SIG-M5 treated with dmso at 0.1 percent for 504 hours (cell line): ENCODE measurements around the gene DLGAP1.

Experiments
- DNase-seq: peaks from one replicate; lab custom pipeline; 2025; ENCODE audit not compliant: unreplicated experiment; lab: John Stamatoyannopoulos, UW

Gene DLGAP1

DNA sequence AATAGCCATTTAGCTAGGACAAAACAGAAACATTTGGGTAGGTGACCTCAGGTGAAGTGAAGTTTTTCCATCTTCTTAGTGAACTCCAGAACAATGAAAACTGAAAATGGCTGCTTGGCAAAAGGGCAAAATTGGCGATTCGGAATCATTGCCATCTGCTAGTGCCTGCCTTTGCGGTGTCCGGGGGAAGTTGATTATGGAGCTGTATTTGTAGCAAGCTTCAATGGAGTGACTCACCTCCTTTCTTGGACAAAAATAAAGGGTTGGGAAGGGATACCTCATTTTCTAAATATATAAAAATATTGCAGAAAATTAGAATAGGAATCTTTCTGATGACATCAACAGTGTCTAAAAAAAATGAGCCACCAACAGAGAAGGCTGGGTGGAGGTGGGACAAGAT lies 544.6 kb downstream of the DLGAP1 start:
- DNase-seq, result no peak

DNA sequence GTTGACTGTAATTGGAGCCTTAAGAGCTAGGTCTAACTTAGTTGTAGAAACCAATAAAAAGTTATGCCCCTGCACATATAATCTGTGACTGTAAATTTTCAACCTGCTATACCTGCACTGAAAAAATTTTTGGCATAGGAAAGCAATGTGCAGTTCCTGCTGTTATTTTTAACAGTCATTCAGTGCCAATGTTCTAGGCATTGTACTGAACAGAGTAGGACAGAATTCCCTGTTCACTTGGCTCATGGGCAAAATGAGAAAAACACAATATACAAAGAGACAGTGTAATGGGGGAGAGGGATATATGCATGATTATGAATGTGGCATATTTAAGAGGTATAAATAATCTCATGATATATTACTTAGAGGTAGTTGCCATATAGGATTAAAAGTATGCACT lies 547.2 kb downstream of the DLGAP1 start:
- DNase-seq, result no peak

DNA sequence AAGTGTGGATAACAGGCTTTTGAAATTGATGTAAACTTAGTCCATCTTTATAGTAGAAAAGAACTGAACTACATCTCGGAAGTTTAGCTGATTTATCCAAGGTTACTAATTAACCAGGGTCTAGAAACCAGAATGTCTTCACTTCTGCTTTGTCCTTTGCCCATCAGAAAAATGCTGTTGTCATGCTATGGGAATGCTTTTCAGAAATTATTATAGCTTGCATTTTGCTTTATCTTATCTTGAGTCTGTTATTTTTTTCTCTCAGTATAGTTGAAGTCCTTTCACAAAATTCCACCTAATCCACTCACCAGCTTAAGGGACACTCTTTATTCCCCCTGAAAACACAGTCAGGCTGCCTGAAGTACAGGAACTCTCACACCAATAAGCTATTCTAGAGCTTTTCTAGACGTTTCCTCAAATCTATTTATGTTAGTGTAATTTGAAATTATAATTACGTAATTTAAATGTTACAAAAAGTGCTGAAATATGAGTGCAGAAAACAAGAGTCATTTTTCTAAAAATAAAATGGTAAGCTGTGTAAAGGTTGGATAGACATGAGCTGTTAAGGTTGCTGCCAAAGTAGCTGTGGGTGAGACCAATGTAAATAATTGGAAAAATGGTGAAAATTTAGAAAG lies 548.9 kb downstream of the DLGAP1 start:
- DNase-seq, result no peak

DNA sequence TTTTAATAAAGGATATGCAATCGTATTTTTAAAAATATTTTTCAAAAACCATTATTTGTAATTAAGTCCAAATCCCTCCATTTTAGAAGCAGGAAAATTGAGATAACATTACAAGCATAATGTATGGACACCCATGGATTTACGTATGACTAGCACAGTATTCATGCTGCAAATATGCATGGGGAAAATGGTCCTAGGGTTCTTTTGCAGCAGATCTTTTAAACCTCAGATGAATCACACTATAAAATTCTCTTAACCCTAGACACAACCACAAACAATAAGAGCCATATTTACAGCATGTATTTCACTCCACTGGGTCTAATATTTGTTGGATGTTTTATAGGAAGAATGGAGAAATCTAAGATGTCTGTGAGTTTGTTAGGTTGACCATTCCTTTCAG lies 551.8 kb downstream of the DLGAP1 start:
- DNase-seq, result no peak

DNA sequence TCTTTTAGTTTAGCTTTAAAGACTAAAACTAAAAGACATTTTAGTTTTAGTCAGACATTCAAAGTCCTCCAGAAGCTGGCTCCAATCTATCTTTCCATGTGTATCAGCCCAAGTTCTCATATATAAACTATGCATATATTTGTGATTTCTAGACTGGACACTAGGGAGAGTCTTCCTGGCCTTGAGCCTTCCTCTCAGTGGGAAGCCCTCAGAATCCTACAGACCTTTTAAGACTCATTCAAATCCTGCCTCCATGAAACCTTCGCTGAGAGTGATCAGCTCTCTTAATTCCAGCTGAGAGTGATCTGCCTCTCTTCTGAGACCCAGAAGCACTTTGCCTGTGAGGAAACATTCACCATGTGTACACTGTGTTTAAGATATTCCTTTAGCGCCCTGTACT lies 552.4 kb downstream of the DLGAP1 start:
- no peak for DNase-seq

DNA sequence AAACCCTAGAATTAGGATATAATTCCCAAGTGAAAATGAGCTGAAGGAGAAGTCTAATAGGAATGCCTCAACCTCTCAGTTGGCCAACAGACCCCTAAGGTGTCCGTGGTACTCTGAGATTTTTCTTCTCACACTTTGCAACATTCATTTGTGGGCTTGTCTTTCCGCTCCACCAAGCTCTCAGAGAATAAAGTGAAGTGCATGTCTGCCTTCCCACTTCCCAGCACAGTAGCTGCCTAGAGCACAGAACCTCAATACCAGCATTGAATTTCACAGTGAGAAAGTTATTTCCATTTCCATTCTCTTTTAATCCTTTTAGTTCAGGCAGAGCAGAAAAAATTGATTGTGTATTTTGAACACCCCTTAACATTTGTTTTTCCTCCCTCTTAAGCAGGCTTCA lies 553.3 kb downstream of the DLGAP1 start:
- DNase-seq, result no peak

DNA sequence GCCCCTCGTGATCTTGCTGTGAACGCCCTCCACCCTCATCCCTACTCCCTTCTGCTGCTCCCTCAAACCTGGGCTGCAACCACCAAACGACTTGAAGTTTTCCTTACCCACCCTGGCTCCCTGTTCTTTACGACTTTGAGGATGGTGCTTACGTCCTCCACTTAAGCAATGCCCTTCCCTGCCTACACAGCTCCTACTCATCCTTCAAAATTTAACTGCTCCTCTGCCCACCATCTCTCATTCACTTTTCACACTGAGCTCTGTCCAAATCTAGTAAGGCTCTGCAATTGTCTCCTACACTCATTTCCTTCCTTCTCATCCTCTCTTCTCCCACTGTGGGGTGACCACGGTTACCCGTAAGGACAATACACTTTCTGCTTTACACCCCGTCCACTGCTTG lies 554.1 kb downstream of the DLGAP1 start:
- no peak for DNase-seq

DNA sequence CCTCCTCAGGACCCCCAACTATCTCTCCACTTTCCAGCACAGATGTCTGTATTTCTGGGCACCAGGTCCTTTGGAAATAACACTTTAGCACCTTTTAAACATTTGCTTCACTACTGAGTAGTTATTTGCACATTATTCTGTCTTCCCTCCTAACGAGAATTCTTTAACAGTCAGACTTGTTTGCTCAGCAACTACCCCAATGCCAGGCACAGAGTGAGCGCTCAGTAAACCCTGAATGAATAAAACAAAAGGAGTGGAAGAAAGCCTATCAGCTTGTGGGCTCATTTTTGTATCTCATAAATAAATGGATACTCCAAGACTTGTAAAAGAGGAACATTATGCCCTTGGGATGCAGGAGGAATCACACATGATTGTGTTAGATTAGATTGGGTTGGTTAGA lies 554.8 kb downstream of the DLGAP1 start:
- DNase-seq, result no peak

DNA sequence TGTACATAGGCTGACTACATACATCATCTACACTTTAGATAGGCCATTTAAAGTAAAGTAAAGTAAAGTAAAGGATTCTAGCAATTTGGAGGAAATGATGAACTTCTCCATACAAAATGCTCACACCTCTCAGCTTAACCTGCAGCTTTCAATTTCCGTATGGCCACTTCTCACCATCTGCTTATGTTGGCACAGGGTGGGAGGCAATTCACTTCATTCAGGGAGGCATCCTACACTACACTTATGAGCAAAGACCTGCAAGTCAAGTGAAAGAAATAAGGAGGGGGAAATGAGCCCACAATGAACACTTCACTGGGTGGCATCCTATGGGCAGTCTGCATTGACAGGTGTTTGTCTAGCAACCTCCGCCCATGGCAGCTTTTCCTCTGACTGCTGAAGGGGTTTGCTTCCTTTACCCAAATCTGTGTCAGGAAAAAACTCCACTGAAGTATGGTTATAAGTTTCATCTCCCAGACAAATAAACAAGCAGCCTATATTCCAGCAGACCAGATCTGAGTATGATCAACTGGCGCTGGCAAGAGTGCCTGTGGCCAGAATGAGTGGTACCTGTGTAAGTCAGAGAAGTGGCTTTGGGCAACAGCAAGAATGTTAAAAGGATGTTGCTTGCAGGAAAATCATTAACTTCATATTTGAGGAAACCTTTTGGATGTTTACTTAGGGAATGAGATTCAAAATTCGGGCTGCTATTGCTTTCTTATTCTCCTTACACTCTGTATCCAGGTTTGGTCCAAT lies 556.1 kb downstream of the DLGAP1 start:
- DNase-seq, result no peak

DNA sequence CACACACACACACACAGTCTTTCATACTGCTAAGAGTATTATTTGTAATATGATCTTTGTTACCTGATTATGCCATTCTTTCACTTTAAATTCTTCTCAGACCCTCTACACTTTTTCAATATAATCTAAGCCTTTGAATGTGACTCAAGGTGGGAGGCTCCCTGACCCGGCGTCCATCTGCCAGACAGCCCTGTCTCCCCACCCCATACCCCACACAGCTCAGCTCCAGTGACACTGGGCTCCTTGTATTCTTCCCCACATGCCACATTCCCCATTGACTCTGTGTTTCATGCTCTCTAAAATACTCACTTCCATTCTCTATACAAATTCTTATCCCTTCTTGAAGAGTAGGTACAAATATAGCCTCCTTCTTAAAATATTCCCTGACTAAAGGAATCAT lies 563.0 kb downstream of the DLGAP1 start:
- no peak for DNase-seq

DNA sequence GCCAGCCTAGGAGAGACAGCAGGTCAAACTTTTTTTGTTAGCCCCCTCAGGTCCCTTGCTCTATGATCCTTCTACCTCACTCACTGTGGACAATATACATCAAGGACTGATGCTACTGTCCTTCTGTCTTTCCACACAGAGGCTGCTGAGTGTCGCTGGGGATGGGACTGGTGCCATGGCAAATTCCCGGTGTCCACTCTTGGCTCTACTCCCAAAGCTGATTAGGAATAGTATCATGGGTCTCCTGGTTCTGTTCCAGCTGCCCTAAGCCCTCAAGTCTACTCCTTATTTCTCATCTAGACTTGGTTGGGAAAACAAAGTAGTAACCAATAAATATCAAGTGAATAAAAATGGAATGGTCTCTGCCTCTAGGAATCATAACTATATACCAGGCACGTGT lies 563.9 kb downstream of the DLGAP1 start:
- DNase-seq, result no peak

DNA sequence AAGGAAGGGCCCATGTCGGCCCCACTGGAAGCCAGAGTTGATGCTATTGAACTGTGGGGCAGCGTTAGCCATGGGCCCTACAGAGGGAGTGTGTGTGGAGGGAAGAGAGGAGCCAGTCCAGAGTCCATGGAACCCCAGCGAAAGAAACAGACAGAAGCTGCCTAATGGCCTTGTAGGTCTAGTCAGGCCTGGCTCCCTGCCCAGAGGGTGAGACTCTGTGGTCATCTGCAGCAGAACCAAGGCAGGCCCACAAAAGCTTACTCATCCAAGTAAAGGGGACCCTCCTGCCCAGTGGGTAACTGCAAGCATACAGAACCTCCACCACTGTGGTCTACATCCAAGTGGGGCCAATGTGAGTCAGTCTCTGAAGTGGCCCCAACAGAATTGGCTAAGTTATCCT lies 565.3 kb downstream of the DLGAP1 start:
- DNase-seq, result no peak

DNA sequence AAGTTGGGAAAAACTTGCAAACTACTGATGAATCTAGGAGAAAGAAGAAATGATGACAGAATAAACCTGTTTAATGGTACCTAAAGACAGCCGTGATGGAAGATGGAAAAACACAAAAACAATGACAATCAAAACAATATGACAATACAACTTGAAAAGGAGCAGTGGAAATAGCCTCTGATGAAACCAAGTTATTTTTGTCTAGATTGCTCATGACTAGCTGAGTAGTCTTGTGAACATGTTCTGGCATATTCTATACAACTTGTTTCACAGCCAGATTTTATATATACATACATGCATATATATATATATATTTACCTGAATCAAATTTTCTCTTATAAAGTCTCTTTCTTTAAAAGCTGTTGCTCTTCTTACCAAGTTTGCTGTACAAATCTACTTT lies 566.0 kb downstream of the DLGAP1 start:
- DNase-seq, result no peak

DNA sequence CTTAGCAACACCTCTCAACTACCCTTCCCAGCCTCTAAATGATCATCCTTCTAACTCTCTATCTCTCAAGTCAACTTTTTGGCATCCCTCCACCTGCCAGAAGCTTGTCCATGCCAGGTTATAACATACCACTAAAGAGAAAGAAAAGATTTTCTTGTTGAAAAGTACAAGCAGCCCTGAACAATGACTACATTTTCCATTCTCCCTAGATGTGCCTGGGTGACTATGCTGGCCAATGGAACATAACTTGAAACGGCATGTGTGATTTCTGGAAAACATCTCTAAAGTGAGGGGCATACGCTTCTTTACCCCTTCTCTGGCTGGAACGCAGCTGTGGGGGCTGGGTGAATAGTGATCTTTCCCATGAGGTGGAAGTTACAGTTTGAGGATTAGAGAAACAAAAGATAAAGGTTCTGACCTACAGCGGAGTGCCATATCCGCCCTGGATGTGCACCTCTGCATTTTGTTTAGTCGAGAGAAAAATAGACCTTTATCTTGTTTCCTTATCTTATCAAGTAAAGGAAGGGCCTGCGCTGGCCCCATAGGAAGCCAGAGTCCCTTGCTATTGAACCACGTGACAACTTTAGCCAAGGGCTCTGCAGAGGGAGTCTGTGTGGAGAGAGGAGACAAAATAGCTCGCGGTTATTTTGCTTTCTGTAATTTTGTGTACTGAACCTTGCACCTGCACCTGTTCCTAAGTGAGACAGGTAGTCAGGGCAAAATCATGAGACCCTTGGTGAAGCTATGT lies 568.4 kb downstream of the DLGAP1 start:
- DNase-seq, result no peak

DNA sequence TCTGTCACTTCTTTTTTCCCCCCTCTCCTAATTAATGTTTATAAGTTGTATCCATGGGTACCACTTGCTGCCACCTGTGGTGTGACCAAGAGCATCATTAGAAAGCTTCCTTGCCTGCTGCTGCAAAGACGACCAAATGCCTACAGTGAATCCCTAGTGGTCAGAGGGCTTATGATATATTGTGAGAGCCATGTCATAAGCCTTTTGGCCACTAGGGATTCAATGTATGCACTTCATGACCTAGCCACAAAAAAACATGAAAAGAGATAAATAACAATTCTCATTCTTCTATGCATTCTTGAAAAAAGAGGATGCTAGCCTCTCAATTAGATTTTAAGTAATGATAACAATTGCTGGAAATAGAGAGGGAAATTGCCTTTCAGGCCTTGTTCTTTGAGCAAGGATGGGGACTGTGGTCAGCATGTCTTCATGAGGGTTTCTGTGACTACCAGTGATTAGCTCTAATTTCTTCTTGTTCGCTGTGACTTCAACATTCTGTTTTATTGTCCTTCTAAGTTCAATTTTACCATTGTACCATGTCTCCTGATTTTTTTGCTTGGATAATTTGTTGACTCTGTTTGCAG lies 569.8 kb downstream of the DLGAP1 start:
- peak; percentile 41 for DNase-seq

DNA sequence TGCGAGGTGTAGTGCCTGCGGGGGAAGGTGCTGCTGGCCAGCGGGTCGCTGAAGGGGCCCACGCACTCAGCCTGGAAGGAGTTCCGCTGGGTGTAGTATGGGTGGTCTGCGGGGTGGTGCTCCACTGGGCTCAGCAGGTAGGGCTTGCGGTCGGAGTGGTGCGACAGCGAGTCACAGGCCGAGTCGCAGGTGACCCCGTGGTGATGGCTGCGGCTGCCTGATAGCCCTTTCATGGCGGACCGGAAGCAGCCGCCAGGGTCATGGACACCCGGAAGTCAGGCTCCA lies 575.3 kb downstream of the DLGAP1 start:
- DNase-seq, result no peak

DNA sequence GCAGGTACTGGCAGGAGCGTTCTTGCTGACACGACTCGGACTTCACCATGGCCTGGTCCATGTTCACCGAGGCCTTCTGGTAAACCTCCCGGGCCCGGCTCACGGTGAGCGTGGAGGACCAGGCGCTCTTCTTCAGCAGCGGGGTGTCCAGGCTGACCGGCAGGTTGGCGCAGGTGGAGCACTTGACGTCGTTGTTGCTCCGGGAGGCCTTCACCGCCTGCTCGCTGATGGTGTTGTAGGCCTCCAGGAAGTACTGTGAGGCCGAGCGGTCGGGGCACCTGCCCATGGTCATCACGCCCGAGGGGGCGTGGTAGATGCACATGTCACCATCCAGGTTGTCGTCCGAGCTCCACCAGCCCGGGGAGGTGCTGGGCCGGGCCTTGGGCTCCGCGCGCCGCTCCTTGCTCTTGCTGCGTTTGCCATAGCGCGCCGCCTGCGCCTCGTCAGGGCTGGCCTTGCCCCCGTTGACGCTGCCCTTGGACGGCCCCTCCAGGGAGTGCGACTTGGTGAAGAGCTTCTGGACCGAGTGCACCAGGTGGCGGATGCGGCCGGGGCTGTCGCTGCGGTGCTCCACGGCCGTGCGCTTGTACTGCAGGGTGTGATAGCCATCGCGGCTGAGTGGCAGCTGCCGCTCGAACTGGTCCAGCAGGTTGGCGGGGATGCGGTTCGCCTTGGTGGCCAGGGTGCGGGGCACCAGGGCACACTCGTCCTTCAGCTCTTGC lies 575.8 kb downstream of the DLGAP1 start:
- no peak for DNase-seq

DNA sequence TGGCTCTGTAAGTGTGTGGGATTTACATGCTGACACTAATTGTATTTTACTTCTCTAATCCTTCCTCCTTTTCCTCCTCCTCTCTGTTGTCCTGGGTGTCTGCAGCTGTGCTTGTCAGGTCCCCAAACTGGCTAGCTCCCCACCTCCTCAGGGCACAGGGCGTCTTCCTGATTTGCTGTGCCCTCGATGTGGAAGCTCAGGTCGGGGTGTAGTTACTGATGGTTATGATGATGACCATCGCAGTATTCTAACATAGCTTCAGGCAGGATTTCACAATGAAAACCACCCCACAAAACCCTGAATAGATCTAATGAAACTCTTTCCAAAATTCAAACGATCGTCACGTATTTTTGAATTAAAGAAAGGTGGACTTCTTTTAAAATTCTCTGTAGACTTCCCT lies 576.7 kb downstream of the DLGAP1 start:
- DNase-seq, result peak; percentile 34

DNA sequence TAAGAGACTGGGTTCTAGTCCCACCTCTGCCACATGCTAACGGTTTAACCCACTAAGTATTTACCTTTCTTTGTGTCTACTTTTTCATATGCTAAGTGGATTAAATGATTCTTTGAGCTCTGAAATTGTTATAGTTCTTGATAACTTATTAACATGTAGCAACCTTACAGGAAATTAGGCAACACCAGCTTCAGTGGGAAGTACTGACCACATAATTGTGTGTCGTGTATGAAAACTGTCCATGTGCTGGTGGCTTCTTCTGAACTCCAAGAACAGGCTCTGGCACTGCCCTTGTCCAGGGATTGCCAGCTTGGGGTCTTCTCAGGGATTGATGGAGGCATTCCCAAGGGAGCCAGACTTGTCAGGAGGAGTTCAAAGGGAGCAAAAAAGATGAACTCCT lies 577.4 kb downstream of the DLGAP1 start:
- peak; percentile 50 for DNase-seq

DNA sequence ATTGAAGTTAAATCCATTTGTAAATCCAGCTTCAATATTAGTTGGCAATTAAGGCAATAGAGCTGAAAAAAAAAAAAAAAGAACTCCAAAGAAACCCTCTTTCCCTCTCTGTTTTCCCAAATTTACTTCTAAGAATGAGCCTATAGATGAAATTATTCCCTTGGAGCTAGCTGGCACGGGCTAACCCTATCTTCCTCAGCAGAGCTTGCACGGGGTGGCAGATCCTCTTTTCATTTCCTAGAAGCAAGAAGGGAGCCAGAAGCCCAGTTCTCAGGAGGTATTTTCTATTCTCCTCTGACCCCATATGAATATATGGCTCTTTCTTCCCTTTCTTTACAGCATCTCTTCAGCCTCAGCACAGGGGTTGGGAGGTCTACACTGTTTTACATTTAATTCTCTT lies 579.1 kb downstream of the DLGAP1 start:
- peak; percentile 10 for DNase-seq

DNA sequence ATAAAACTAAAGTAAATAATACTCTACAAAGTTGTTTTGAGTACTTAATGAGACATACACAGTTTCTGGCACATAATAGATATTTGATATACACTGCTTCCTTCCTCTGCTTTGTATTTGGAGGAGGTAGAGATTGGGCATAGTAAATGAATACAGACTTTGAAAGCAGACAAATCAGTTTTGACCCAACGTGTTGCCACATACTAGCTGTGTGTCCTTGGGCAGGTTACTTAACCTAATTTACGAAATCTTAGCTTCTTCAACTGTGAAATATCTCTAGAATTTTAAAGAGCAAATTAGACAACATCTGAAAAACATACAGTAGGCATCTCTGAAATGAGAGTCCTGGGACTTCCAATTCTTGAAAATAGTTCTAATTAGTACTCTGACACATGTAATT lies 579.7 kb downstream of the DLGAP1 start:
- DNase-seq, result no peak

DNA sequence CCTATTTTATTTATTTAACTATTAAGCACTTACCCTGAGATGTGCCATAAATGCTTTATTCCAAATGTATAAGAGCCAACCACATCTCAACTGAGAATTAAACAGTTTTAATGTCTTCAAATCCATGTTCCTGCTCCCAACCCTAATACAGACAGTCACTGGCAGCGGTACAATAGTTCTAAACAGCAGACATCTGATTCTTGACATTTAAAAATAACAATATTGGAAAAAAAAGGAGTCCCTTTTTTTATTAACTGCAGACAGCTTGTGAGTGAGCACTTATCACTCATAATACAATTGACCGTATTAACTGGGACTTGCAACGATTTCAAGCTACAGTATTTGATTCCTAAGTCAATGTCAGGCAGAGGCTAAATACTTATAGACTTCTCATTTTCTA lies 580.5 kb downstream of the DLGAP1 start:
- no peak for DNase-seq
